ENCODE measurements around the gene OR7D4. TPM values are rescaled to one million over a fixed set of nuclear protein-coding genes. Genes with fewer than 3 reads are reported as not detected.

OR7D4 gene
- total and polyA plus RNA-seq, 2 experiments from 2014 or later, result not detected

- no peaks in the 10 kb centered on the region for H3K27me3 ChIP-seq
- H3K9me3 ChIP-seq (ENCODE audit: low read depth), result no peaks in the 10 kb centered on the region
- H3K4me2 ChIP-seq, result no peak overlapping the region
- H3K4me1 ChIP-seq (ENCODE audit: insufficient read depth), result no peaks in the 10 kb centered on the region
- no peaks in the 10 kb centered on the region for H3K79me2 ChIP-seq
- no peak overlapping the region for H3K27ac ChIP-seq
- H3K36me3 ChIP-seq (replicated peaks; ENCODE audit: insufficient read depth, low read depth), result no peaks in the 10 kb centered on the region
- no peaks in the 10 kb centered on the region for H3K9me2 ChIP-seq (replicated peaks; ENCODE audit: insufficient read depth)
- WGBS (ENCODE audit: low lambda C conversion rate, missing lambda C conversion rate), result 93% methylated on average over 17 of the region's 17 CpGs
- DNase-seq (ENCODE audit: low spot score), result no peak
- H3K4me3 ChIP-seq, result no peak overlapping the region
- no peak overlapping the region for H2AFZ ChIP-seq
- no peak for TF ChIP-seq EZH2phosphoT487 (IDR thresholded peaks at IDR 0.05; ENCODE audit: low read depth, severe bottlenecking, unreplicated experiment)
- TF ChIP-seq CTCF (IDR thresholded peaks at IDR 0.05; ENCODE audit: poor library complexity), result no peak
- no peak for TF ChIP-seq EZH2 (IDR thresholded peaks at IDR 0.05; ENCODE audit: borderline replicate concordance)
- no peaks in the 10 kb centered on the region for H4K20me1 ChIP-seq (ENCODE audit: insufficient read depth, poor library complexity, severe bottlenecking)
Observed at GRCh38 chr19:9183000-9183399, 36.4 kb downstream of the OR7D4 start.

GRCh38 chr19:9178901-9179300 is 40.5 kb downstream of the OR7D4 start, which contains the start of gene OR7D2:
TSS of gene OR7D2 (plus strand) at chr19:9178979. CDS start at chr19:9185782, 6,803 bp downstream.
- Histone ChIP-seq H4K20me1 (ENCODE audit: insufficient read depth, poor library complexity, severe bottlenecking) (no peaks in the 10 kb centered on the region), H3K4me3 (no peak within 1 kb of the TSS), H3K27ac (no peak within 1 kb of the TSS), H3K9me2 (replicated peaks; ENCODE audit: insufficient read depth) (no peaks in the 10 kb centered on the region), H3K36me3 (replicated peaks; ENCODE audit: insufficient read depth, low read depth) (no peaks in the 10 kb centered on the region), H3K27me3 (no peaks in the 10 kb centered on the region), H3K79me2 (no peaks in the 10 kb centered on the region), H3K9me3 (ENCODE audit: low read depth) (no peaks in the 10 kb centered on the region), H3K4me1 (ENCODE audit: insufficient read depth) (no peaks in the 10 kb centered on the region), H2AFZ (no peak within 1 kb of the TSS), H3K4me2 (no peak within 1 kb of the TSS)
- DNase-seq (ENCODE audit: low spot score), result no peak
- 73% methylated on average over 4 of the region's 4 CpGs for WGBS (ENCODE audit: low lambda C conversion rate, missing lambda C conversion rate)
- TF ChIP-seq EZH2 (IDR thresholded peaks at IDR 0.05; ENCODE audit: borderline replicate concordance) (no peak), CTCF (IDR thresholded peaks at IDR 0.05; ENCODE audit: poor library complexity) (no peak), EZH2phosphoT487 (IDR thresholded peaks at IDR 0.05; ENCODE audit: low read depth, severe bottlenecking, unreplicated experiment) (no peak)

GRCh38 chr19:9175326-9175725 is 44.1 kb downstream of the OR7D4 start:
- Histone ChIP-seq H2AFZ (no peak overlapping the region), H3K4me1 (ENCODE audit: insufficient read depth) (no peaks in the 10 kb centered on the region), H3K9me3 (ENCODE audit: low read depth) (no peaks in the 10 kb centered on the region), H3K27ac (no peak overlapping the region), H3K79me2 (no peaks in the 10 kb centered on the region), H3K36me3 (replicated peaks; ENCODE audit: insufficient read depth, low read depth) (no peaks in the 10 kb centered on the region), H3K4me2 (no peak overlapping the region), H3K27me3 (no peaks in the 10 kb centered on the region), H3K9me2 (replicated peaks; ENCODE audit: insufficient read depth) (no peaks in the 10 kb centered on the region), H3K4me3 (no peak overlapping the region), H4K20me1 (ENCODE audit: insufficient read depth, poor library complexity, severe bottlenecking) (no peaks in the 10 kb centered on the region)
- TF ChIP-seq EZH2phosphoT487 (IDR thresholded peaks at IDR 0.05; ENCODE audit: low read depth, severe bottlenecking, unreplicated experiment) (no peak), EZH2 (IDR thresholded peaks at IDR 0.05; ENCODE audit: borderline replicate concordance) (no peak), CTCF (IDR thresholded peaks at IDR 0.05; ENCODE audit: poor library complexity) (no peak)
- DNase-seq (ENCODE audit: low spot score), result no peak
- WGBS (ENCODE audit: low lambda C conversion rate, missing lambda C conversion rate), result 92% methylated on average over 5 of the region's 5 CpGs

Measured in hepatocyte (in vitro differentiated cells).